HG03439 (cell line): Measurements from ENCODE around the gene TNFSF11.

Source experiments
- ATAC-seq: cut with Tn5 transposase; IDR thresholded peaks from one replicate; pipeline ENCODE4 v1.9.1; 2021; ENCODE audit warnings: mild to moderate bottlenecking, moderate library complexity; ENCODE audit not compliant: unreplicated experiment

TNFSF11 gene, protein sequence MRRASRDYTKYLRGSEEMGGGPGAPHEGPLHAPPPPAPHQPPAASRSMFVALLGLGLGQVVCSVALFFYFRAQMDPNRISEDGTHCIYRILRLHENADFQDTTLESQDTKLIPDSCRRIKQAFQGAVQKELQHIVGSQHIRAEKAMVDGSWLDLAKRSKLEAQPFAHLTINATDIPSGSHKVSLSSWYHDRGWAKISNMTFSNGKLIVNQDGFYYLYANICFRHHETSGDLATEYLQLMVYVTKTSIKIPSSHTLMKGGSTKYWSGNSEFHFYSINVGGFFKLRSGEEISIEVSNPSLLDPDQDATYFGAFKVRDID

DNA sequence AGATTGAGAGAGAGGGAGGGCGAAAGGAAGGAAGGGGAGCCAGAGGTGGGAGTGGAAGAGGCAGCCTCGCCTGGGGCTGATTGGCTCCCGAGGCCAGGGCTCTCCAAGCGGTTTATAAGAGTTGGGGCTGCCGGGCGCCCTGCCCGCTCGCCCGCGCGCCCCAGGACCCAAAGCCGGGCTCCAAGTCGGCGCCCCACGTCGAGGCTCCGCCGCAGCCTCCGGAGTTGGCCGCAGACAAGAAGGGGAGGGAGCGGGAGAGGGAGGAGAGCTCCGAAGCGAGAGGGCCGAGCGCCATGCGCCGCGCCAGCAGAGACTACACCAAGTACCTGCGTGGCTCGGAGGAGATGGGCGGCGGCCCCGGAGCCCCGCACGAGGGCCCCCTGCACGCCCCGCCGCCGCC, at the start of gene TNFSF11:
TNFSF11 (plus strand) TSS at position 142 of the 400 bp plus-strand sequence; CDS start at position 294, 152 bp downstream.
- no peak for ATAC-seq

DNA sequence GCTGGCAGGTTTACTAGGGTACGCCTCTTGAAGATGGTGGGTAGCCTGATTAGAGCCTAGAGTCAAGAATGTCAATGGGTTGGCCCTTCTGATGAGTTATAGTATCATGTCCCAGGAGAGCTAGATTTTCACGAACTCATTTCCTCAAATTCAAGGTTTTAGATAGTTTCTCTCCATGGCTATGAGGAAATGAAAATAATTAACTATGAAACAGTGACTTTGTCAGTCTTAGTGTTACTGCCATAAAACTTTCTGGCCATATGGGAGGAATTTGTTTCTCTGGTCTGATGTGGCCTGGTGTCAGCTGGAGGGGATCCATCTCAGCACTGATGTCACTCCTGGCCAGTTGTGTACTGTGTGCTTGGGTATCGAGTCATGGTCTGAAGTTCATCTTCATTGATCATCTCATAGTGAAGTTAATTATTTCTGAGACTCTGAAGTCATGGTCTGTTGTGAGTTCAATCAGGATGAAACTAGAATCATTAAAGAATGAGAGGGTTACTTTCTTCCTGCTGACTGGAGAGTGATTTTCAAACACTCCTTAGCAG, 49.4 kb upstream of the TNFSF11 start:
- no peak for ATAC-seq

DNA sequence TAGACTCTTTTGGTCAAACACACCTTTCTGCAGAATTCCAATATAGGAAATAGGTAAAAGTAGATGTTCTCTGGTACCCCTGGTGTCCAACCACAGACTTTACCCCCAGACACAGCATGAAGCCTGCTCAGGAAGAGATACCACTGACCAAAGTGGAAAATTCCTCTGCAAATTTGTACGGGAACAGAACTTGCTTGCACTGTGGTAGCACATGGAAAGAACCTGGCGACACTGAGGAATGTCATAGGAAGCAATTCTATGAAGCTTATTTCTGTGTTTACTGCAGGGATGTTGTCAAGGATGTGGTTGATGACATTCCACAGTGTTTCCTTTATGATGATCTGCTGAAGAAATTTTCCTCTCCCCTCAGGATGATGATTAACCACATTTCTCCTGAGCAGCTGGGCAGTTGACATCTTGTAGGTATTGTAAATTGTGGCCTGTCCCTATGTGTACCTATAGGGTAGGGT, 48.9 kb upstream of the TNFSF11 start:
- no peak for ATAC-seq

DNA sequence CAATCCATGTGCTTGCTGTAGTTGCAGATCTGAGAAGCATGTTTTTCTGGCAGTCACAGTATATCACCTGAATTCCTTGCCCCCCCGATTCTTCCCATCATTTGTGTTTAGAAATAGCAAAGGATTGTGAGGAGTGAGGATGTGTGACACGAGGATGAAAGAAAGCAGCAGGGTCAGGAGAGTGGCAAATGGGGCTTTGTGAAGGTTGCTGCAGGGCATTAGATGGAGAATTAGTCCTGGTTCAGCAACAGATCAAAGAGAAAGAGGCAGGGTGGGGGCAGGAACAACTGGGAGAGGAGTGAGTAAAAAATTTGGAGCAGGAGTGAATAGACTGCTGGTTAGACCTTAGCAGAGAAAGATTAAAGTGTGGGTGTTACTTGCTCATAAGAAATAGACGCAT, 47.7 kb upstream of the TNFSF11 start:
- no peak for ATAC-seq

DNA sequence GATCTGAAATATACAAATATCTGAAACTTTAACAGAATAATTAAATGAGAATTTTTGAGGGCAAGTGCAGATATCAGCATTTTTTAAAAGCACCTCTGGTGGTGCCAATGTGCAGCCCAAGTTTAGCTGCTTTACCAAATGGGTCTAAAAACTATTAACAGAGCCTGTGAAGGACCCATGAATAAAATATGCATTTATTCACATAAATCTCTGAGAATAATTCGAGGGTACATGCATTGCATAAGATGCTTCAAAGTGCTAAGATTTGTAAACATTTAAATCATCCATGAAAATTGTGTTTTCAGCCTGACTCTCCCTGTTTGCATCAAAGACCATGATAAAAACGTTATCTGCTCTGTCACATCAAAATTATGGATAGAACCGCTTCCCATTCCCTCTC, 47.1 kb upstream of the TNFSF11 start:
- no peak for ATAC-seq

DNA sequence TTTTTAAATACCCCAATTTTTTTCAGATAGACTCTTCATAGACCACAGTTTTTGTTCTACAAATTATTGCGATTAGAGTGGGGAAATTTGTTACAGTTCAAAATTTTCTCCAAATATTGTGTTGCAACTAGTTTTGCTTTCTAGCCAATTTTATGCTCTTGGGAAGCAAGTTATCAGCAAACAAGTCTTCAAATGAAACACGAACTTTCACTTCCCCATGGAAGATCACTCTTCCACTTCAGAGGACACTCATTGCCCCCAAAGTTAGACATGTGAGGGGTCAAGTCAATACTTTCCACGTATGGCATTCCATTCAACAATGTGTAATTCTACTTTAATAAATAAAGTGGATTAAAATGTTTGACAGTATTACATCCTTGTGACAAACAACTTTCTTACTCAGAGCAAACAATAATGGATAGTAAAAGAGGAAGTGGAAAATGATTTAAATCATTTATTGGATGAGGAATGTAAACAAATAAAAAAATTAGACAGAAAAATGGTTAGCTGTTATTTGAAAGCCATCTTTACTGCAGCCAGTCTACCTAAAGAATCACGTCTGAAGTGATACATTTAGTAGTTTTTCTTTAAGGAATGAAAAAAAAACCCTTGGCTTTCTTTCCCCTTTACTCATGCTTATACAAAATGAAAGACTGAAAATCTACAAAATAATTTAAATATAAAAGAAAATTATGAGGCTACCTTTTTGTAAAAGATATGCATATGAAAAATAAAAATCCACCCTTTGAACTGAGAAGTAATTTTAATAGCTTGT, 41.2 kb upstream of the TNFSF11 start:
- no peak for ATAC-seq

DNA sequence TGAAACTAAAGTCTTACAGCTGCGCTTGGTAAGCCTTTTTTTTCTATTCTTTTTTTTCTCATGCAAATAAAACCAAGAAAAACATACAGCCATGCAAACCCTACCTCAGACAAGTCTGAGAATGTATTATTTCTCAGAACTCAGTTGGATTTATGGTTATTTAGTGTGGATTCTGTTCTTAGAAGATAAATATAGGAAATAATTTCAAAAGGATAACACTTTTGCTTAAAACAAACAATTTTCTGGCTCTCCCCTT, 40.7 kb upstream of the TNFSF11 start:
- no peak for ATAC-seq

DNA sequence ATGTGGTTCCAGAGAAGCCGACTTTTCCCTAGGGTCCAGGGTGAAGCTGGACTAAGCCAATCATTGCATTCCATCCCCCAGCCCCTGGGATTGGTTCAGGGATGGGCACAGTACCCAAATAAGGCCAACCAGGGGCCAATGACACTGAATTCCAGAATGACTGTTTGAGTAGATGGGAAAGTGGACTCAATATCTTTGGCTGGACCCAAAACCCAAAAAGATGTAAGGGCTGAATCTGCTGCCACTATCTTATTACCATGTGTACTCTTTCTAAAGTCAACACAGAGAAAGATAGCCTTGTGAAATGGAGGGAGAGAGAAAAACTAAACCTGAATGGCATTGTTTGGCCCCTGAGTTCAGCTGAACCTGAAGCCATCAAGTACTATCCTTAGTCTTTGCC, 39.2 kb upstream of the TNFSF11 start:
- no peak for ATAC-seq

DNA sequence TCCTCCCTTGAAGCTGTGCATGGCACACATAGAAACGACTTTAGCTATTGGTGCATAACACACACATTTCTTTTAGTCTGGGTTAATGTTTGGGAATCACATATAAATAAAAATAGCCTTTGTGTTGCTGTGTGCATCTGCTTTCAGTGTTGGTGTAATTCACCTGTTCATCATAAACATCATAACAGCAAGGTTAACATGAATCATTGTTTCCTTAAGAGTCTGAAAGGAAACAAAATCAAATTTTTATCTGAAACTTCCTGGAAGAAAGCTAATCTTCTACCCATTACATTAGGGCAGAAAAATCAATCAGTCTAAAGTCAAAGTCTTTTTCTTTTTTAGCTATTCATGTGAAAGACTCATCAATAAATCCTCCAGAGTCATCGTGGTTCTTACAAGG, 35.0 kb upstream of the TNFSF11 start:
- no peak for ATAC-seq

DNA sequence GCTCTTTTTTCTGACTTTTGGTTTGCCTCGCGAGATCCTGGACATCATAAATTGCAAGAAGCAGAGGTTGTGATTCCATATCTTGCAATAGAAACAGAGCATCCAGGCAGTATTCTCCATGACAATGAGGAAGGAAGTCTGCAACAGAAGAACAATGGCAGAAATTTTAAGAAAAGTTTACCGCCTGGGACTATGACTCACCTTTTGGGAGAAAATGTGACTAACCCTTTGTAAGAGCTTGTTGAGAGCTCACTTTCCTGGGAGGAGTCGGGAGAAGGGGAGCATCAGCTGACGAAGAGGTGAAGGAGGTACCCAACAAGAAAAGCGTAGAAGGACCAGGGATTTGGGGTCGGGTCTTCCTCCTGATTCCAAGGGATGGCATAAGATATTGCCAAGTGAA, 34.3 kb upstream of the TNFSF11 start:
- ATAC-seq, result no peak

DNA sequence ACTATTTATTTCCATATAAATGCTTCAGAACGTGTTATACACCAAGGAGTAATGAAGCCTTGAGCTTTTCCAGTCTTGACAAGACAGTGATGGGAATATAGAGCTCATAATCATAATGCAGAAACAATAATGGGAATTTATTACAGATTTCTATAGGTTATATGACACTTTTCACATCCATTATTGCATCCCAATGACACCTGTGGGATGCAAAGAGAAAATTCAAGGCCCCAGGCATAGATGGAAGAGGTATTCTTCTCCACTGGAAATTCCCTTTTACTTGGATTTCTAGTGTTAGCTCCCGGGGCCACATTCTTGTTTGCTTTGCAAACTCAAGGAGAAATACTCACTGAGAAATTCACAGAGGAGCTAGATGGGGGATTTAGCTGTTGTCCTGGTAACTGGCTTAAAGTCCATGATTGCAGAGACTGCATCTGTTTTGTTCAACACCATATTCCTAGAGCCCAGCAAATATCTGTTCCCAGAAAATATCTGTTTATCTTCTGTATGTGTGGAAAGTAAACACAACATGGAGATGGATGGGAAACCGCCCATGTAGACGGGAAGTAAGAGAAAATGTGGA, 30.6 kb upstream of the TNFSF11 start:
- no peak for ATAC-seq

DNA sequence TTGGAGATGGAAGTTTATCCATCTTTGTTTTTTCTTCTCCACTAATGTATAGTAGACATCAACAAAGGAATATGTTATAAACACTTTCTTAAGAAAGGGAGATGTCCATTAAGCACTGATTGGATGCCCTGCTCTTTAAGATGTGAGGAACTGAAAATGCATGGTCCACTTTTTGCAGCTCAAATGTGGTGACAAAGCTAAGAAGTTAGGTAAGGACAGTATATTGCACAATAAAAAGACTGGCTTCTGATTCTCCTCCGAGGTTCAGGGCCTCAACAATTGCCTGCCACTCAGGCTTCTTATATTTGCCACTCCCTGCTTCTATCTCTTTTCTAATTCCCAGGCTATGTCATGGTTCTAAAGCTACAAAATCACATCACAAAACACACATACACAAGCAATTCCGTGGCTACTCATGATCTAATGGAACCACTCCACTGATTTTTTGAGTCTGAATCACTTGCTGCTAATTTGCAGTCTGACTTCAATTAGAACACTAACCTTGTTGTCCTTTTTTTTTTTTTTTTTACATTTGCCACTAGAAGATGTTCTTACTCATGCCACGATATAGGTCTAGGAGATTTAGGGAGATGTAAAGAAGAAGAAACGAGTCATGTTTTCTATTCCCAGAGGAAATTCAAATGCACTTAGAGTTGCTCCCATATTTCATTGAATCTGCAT, 29.6 kb upstream of the TNFSF11 start:
- no peak for ATAC-seq

DNA sequence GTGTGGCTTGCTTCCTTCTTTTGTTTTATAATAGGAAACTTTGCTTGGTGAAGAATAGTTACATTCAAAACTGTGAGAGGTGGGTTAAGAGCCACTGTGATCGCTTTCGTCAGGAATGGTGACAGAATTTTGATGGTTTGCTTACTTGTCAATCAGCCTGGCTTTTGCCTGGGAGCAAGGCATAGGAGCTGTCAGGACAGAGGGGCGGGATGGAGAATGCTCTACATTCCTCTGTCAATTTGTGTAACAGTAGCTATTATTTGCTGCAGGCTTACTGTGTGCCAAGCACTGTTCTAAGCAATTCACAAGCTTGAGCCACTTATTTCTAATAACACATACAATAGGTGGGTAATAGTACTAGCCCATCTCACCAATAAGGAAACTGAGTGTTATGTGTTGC, 28.1 kb upstream of the TNFSF11 start:
- no peak for ATAC-seq

DNA sequence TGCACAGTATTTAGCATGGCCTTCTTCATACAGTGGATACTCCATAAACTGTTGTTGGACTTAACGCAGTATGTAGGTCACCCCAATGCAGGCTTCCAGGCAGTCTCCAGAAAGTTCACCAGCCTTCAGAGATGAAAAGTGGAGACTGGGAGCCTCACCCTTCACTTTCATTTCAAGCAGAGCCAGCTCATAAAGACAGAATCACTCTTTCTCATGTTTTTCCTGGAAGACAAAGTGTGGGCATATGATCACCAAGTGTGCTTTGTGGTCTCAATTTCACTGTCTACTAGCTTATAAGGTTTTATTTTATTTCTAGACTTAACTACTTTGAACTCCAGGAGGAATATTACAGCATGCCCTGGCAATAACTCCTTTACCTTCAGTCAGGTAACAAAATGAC, 26.3 kb upstream of the TNFSF11 start:
- ATAC-seq, result no peak

DNA sequence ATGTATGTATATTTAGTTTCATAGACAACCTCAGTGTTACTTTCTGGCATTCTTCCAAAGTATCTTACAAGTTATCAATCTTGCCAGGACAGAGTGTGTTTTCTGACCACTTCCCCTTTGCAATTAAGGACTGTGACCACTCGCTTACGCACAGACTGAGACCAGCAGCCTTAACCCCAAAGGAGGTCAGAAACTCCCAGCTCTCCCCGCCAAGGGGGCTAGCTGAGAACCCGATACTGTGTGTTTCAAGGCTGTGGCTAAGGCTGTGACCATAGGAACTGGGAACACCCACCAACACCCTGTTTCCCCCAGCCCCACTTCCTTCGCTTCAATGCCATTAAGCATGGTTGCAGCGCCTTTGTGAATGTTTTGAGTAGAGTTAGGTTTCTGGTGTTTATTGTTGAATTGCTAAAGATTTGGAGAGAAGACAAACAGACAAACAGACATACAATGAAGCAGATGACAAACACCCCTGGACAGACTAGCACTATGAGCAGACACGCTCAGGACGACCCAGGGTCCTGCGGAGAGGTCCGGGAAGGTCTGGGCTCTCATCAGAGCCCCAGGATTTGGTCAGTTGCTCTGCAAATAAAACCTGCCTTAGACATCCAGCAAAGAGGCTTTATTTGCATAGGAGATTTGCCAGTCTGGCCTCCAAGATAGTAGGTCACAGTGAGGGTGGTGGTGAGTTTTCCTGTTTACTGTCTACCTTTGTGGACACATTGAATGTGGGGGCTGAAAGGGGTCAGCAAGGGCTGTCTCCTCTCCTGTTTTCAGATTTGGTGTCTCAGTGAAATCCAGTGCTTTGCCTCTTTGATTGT, 25.0 kb upstream of the TNFSF11 start:
- peak; percentile 93 for ATAC-seq

DNA sequence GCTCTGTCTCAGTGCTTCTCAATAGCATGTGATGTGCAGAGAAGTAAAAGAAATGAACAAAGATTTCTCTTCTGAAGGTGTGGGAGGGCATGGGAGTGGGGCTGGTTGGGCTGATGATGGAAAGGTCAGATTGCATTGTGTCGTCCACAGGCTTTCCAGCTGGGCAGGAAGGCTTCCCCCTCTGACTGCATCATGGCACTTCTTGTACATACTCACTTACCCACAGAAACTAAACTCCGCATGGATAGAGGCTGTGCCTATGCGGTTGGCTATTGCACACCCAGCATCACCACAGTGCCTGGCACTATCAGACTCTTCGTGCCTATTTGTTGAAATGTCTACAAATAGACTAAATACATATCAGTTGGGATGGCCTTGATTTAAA, 24.4 kb upstream of the TNFSF11 start:
- ATAC-seq, result no peak

DNA sequence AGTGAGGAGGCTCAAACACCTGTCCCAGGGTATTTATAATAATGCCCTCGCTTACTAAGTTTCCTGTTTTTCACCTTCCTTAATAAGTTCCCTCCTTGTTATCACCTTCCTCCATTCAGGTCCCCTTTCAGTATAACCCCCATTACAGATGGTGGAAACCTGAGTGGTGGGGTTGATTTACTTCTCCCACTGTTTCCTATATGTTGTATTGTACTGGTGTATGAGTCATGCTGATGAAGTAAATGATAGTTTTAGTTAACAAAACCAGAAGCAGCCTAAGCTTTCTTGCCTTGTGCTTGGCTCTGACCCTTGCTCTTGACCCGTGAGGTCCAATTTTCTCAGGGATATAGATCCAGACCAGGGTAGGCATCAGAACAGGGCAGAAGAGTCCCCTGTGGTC, 22.3 kb upstream of the TNFSF11 start:
- ATAC-seq, result no peak

DNA sequence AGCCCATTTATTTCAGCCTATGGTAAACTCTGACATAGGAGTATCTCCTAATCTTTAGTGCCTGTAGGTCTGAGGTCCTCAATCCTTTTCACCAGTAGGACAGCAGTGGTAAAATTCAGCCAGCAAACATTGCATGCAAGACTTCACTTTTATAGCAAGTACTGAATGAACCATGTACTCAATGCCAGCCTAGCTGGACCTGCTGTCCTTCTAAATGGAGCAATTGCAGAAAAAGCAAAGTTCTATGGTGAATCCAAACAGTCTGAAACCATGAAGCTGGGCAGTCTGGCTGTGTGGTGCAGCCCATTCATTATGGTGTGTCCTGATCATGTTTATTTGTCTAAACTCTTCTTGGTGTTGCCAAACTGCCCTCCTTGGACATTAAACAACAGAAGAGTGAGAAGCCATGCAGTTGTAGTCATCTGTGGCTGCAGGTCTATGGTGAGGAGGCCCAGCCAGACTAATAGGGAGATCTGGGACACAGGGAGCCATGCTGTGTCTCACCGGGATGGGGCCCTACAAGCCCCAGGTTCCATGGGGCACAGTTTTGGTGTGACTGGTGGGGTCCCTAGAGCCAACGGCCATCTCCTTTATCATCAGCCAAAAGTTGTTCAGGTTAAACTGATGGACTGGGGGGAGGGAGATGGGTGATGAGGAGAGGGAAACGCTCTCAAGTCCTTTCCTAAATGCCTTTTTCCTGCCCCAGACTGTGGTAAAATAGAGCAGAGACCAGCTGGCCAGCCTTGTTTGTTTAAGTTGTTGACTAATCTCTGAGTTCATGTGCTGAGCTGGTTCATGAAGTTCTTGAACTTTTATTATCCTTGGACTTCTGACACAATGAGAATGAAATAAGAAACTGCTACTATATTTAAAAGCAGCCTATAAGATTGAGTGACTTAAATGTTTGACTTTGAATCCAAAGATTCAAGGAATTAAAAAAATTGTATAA, 20.6 kb upstream of the TNFSF11 start:
- no peak for ATAC-seq

DNA sequence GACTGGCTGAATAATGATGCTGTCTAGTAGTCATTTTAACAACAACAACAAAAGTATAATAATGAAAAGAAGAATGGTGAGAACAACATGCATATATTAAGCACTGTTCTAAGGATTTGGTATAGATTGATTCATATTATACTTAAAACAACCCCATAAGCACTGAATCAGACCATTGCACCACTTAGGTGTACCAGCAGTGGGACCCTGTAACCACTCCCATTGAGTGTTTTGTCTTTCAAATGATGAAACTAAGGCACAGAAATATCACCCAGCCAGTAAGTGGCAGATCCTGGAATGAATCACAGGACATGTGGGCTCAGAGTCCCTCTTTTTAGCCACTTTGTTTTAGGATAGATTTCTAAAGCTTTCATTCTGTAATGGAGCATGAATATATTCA, 14.9 kb upstream of the TNFSF11 start:
- ATAC-seq, result no peak
